Measurements from ENCODE around the gene UBTF. TPM values are rescaled to one million over a fixed set of nuclear protein-coding genes. Genes with fewer than 3 reads are reported as not detected.

The UBTF gene
- total RNA-seq, 3 donors from 2014 or later (not counting 1 experiment from before 2014, with no cell fraction given) = 132 to 169 (median 168) TPM

DNA sequence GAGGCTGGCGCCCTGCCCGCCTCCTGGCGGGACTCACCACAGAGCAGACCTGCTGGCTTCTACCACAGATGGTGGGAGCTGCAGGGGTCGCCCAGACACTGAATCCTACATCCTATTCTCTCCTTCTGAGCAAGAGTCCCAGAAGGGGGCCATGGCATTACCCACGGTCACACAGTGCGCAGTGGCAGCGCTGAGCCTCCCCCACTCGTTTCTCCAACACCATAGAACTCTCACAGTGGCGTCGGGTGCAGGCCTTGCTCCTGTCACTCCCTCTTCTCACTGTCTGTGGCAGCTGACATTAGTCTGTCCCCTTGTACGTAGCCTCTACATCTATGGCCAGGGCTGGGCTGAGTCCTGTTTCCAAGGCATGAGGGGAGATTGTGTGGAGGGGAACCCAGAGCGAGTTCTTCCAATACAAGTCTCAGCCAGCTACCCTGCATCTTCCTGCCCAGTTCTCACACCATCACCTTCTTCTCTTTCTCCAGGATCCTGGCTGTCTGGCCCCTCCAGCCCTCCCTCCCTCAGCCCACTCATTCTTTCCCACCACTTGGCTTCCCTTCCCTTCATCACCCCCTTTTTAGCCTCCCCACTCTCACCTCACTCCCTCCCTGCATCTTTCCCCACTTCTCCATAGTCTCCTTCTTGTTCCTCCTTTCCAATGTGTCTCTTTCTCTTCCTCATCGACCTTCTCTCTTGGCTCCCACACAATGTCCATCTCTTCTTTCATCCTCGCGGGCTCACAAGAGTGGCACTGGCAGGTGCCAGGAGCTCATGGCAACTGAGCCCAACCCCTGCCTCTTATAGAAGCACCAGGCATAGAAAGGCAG, 5.9 kb downstream of the UBTF start:
- no peaks in the 10 kb centered on the region for H3K9me3 Mint-ChIP-seq
- Histone ChIP-seq H3K4me1 (ENCODE audit: control insufficient read depth, insufficient read depth, low read length) (peaks cover 61% of the 10 kb centered on the region), H3K36me3 (ENCODE audit: control insufficient read depth, insufficient read depth, low read length) (peaks cover 58% of the 10 kb centered on the region), H3K4me3 (ENCODE audit: low read length) (no peak overlapping the region), H3K27ac (ENCODE audit: low read length) (no peak overlapping the region), H3K9me3 (ENCODE audit: control insufficient read depth, insufficient read depth, low read length) (no peaks in the 10 kb centered on the region), H3K27me3 (ENCODE audit: control insufficient read depth, insufficient read depth, low read length) (no peaks in the 10 kb centered on the region)
- no peak overlapping the region for H3K4me3 Mint-ChIP-seq
- intact Hi-C loops (cut with micrococcal nuclease) = loop anchor here (5.0 to 10.0 kb wide), 2 partner anchors 134 to 291 kb away; partner anchors contain the start of genes GPATCH8 and GRN
- 93% methylated on average over 14 of the region's 15 CpGs for WGBS (ENCODE audit: insufficient coverage)
- H3K36me3 Mint-ChIP-seq = no peaks in the 10 kb centered on the region
- H3K4me1 Mint-ChIP-seq = peaks cover 30 to 42% of the 10 kb centered on the region in 2 donors
- no peak for ATAC-seq
- peak overlapping the region; percentile 50 to 61 for H3K27ac Mint-ChIP-seq
- TF ChIP-seq CTCF (IDR thresholded peaks at IDR 0.05) = no peak
- DNase-seq = peak in 1 of 2 donors; percentile 3
- no peaks in the 10 kb centered on the region for H3K27me3 Mint-ChIP-seq (ENCODE audit: low read depth in 2 of 2)

DNA sequence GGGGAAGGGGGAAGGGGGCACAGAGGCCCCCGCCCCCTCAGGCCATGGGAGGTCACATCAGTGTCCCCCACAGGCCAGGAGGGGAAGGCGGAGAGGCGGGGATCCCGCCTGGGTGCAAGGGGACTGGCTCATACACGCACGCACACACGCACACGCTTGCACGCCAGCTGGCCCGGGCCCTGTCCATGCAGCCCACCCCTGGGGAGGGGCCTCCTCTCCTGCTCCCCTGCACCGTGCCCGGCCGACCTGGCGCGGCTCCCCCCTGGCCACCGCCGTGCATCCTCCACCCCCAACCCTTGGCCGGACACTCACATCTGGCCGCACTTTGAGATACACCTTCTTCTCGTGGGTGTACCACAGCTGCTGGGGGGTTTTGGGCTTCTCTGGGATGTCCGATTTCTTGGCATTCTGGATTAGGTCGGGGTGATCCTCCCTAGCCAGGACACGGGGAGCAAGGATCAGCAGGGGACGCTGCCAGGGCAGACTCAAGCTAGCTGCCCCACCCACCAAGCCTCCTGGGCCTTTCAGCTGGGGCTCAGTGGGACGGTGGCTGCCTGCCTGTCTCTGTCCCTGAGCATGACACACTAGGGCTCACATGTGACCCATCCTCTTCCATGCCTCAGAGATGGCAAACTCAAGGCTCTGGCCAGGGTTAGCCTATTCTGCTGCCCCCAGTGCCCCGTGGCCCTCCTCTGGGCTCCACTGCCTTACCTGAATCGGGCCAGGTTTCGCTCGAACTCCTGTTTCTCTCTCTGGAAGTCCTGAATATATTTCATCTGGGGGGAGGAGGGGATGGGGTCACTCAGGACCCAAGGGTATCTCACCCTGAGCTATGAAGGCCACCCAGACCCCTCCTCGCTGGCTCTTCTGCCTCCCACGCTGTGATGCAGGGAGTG, 6.7 kb downstream of the UBTF start:
- Histone ChIP-seq H3K27me3 (ENCODE audit: control insufficient read depth, insufficient read depth, low read length) (no peaks in the 10 kb centered on the region), H3K9me3 (ENCODE audit: control insufficient read depth, insufficient read depth, low read length) (no peaks in the 10 kb centered on the region), H3K27ac (ENCODE audit: low read length) (no peak overlapping the region), H3K36me3 (ENCODE audit: control insufficient read depth, insufficient read depth, low read length) (peaks cover 65% of the 10 kb centered on the region), H3K4me1 (ENCODE audit: control insufficient read depth, insufficient read depth, low read length) (peaks cover 55% of the 10 kb centered on the region), H3K4me3 (ENCODE audit: low read length) (no peak overlapping the region)
- TF ChIP-seq CTCF (IDR thresholded peaks at IDR 0.05) = no peak
- ATAC-seq = no peak
- Mint-ChIP-seq H3K4me3 (no peak overlapping the region), H3K36me3 (no peaks in the 10 kb centered on the region), H3K27ac (peak overlapping the region; percentile 40 to 50), H3K9me3 (no peaks in the 10 kb centered on the region), H3K27me3 (ENCODE audit: low read depth in 2 of 2) (no peaks in the 10 kb centered on the region), H3K4me1 (peaks cover 30 to 40% of the 10 kb centered on the region in 2 donors)
- 93% methylated on average over 31 of the region's 31 CpGs for WGBS (ENCODE audit: insufficient coverage)
- no peak for DNase-seq
- intact Hi-C loops (cut with micrococcal nuclease) = loop anchor here (5.0 to 10.0 kb wide), 2 partner anchors 135 to 292 kb away; partner anchors contain the start of genes GPATCH8 and GRN

GRCh38 chr17:44211281-44212265, 7.9 kb downstream of the UBTF start:
- no peaks in the 10 kb centered on the region for H3K9me3 ChIP-seq (ENCODE audit: control insufficient read depth, insufficient read depth, low read length)
- no peak for TF ChIP-seq CTCF (IDR thresholded peaks at IDR 0.05)
- Mint-ChIP-seq H3K4me3 (no peak overlapping the region), H3K27ac (no peak overlapping the region), H3K36me3 (no peaks in the 10 kb centered on the region), H3K27me3 (ENCODE audit: low read depth in 2 of 2) (no peaks in the 10 kb centered on the region), H3K4me1 (peaks cover 20 to 36% of the 10 kb centered on the region in 2 donors), H3K9me3 (no peaks in the 10 kb centered on the region)
- no peak overlapping the region for H3K27ac ChIP-seq (ENCODE audit: low read length)
- intact Hi-C loops (cut with micrococcal nuclease) = loop anchor here (5.0 to 10.0 kb wide), 2 partner anchors 136 to 293 kb away; partner anchors contain the start of genes GPATCH8 and GRN
- H3K4me3 ChIP-seq (ENCODE audit: low read length) = no peak overlapping the region
- peaks cover 73% of the 10 kb centered on the region for H3K36me3 ChIP-seq (ENCODE audit: control insufficient read depth, insufficient read depth, low read length)
- H3K4me1 ChIP-seq (ENCODE audit: control insufficient read depth, insufficient read depth, low read length) = peaks cover 43% of the 10 kb centered on the region
- ATAC-seq = no peak
- no peaks in the 10 kb centered on the region for H3K27me3 ChIP-seq (ENCODE audit: control insufficient read depth, insufficient read depth, low read length)
- WGBS (ENCODE audit: insufficient coverage) = 97% methylated on average over 30 of the region's 30 CpGs
- DNase-seq = no peak

All from natural killer cell (primary cell).